GM12864 (cell line): ENCODE results near the gene CYB5RL.

Source experiments
- DNase-seq: peaks from one replicate; pipeline ENCODE4 v3.0.0-alpha.2; 2011; ENCODE audit warnings: low read depth
- H3K4me3 ChIP-seq: 2 replicates; pipeline ENCODE4 v1.5.1; 2011; ENCODE audit warnings: mild to moderate bottlenecking, low read depth, low read length, control low read depth
- TF ChIP-seq, protein P1 (sequence below): IDR thresholded peaks from 2 replicates; pipeline ENCODE4 v1.5.1; 2011; ENCODE audit warnings: low read depth, mild to moderate bottlenecking, moderate library complexity, low read length, control low read depth, inconsistent platforms; ENCODE audit errors: missing control alignments

Gene CYB5RL

DNA sequence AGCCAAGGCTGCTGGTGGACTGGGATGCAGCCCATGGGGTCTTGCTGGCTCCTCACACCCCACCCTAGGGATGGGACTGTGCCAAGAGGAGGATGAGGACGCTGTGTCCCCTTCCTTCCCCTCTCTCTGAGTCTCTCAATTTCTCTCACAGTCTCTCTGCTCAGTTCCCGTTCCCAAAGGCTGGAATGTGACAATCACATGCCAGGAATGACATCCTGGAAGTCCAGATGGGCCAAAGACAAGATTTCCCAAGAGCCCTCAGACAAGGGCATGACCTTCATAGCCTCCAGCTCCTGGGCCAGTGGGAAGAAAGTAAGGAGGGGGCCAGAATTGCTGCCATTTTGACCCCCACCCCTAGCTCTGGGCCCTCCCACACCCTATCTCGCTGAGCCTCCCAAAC, 39.5 kb downstream of the CYB5RL start:
- TF ChIP-seq, protein P1, sequence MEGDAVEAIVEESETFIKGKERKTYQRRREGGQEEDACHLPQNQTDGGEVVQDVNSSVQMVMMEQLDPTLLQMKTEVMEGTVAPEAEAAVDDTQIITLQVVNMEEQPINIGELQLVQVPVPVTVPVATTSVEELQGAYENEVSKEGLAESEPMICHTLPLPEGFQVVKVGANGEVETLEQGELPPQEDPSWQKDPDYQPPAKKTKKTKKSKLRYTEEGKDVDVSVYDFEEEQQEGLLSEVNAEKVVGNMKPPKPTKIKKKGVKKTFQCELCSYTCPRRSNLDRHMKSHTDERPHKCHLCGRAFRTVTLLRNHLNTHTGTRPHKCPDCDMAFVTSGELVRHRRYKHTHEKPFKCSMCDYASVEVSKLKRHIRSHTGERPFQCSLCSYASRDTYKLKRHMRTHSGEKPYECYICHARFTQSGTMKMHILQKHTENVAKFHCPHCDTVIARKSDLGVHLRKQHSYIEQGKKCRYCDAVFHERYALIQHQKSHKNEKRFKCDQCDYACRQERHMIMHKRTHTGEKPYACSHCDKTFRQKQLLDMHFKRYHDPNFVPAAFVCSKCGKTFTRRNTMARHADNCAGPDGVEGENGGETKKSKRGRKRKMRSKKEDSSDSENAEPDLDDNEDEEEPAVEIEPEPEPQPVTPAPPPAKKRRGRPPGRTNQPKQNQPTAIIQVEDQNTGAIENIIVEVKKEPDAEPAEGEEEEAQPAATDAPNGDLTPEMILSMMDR = no peak
- H3K4me3 ChIP-seq = no peak overlapping the region
- no peak for DNase-seq

DNA sequence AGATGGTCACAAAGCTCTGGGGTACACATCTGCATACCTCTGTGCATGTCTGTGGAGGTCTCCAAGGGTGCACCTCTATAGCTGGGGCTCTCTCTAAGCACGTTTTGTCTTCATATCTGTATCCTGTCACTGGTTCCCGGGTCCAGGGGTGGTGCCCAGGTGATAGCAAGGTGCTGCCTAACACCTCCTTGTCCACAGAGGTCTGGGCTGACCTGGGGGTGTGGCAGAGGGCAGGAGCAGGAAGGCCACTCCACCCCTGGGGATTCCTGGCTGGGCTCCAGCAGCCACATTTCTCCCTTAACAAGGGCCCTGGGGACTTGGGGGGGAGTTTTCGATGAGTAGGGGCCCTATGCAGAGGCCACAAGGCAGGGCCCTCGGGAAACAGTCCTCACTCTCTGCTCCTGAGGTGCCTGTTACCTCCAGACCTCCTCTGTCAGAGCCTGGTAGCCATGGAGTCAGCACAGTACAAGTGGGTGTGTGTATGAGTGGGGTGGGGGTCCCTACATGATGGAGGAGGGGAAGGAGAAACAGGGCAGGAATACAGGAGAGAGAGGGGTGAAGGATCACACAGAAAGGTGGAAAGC, 40.0 kb downstream of the CYB5RL start:
- no peak overlapping the region for H3K4me3 ChIP-seq
- no peak for DNase-seq
- TF ChIP-seq, protein P1 = no peak

DNA sequence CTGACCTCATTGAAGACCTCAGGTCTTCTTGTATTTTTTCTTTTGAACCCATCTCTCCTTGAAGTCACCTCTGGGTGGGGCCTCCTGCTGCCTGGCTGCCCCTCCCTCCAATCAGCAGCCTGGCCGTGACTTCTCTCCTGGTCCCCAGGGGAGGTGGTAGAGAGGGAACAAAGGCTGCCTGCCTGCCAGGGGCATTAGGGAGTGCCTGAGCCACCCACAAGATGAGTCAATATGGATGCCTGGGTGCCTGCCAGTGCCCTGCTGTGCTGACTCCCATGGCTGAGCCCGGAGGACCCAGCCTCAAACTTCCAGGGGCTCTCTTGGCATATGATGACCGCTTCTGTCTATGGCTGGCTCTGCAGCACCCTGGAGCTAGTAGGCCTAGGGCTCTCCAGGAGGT, 41.8 kb downstream of the CYB5RL start:
- DNase-seq = no peak
- no peak overlapping the region for H3K4me3 ChIP-seq
- TF ChIP-seq, protein P1 = no peak

DNA sequence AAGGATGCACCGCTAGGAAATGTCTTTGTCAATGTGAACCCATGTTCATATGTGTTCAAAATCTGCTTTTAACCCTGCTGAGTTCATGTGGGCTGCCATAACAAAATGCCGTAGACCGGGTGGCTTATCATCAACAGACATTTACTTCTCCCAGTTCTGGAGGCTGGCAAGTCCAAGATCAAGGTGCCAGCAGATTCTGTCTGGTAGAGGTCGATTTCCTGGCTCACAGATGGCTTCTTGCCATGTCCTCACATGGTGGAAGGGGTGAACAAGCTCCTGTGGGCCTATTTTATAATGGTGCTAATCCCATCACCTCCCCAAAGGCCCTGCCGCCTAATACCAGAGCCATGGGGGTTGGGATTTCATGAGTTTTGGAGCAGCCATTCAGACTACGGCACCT, 42.4 kb downstream of the CYB5RL start:
- DNase-seq = no peak
- TF ChIP-seq, protein P1 = no peak
- H3K4me3 ChIP-seq = no peak overlapping the region

DNA sequence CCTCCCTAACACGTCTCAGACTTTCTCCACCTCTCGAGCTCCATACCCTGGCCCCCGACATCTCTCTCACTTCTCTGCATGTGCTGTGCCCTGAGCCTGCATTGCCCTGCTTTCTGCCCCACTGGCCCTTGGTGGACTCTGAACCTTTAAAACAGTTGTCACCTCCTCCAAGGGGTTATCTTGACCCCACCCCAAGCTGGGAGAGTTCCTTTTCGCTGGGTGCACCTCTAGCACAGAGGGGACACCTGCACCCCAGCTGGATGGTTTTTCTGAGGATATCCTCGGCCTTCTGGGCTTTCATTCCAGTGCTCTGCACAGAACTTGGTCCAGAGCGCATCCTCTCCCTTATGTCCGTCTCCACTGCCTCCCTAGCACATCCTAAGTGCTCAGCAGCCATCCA, 42.8 kb downstream of the CYB5RL start:
- TF ChIP-seq, protein P1 = no peak
- no peak overlapping the region for H3K4me3 ChIP-seq
- no peak for DNase-seq

DNA sequence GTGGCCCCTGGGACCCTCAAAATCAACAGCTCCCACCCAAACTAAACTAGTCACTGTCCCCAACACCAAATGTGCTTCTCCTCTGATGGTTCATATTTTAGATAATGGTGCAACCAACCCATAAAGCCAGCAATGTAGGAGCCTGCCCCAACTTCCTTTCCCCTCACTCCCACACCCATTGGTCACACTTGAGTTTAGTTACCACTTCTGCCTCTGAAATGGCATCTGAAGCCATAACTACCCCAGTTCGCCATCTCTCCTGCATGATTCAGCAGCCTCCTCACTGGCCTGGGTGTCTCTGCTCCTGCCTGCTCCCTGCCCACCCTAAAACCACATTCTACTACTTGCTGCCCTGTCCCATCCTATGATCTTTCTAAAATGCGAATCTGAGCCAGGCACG, 43.6 kb downstream of the CYB5RL start:
- TF ChIP-seq, protein P1 = no peak
- H3K4me3 ChIP-seq = no peak overlapping the region
- DNase-seq = no peak
